Left ventricle myocardium inferior (tissue), 1 donor: Measurements from ENCODE around the gene DEPDC5. TPM values are rescaled to one million over a fixed set of nuclear protein-coding genes. Genes with fewer than 3 reads are reported as not detected.

Source experiments
- DNase-seq: peaks from one replicate; pipeline ENCODE4 v3.0.0-alpha.2; 2020
- H3K27ac ChIP-seq: fragments of 200-600 bp; replicated peaks from 2 replicates; pipeline ENCODE4 v1.8.0; 2021
- H3K27me3 ChIP-seq: fragments of 200-600 bp; 2 replicates; pipeline ENCODE4 v1.8.0; 2021; ENCODE audit warnings: low read depth
- H3K36me3 ChIP-seq: fragments of 200-600 bp; 2 replicates; pipeline ENCODE4 v1.8.0; 2021
- H3K4me1 ChIP-seq: fragments of 200-600 bp; 2 replicates; pipeline ENCODE4 v1.8.0; 2021
- H3K4me3 ChIP-seq: fragments of 200-600 bp; 2 replicates; pipeline ENCODE4 v1.8.0; 2021; ENCODE audit warnings: mild to moderate bottlenecking, moderate library complexity
- H3K9me3 ChIP-seq: fragments of 200-600 bp; replicated peaks from 2 replicates; pipeline ENCODE4 v1.8.0; 2021
- CTCF ChIP-seq: fragments of 200-600 bp; IDR thresholded peaks from 2 replicates; pipeline ENCODE4 v1.8.0; 2021; ENCODE audit warnings: antibody characterized with exemption, mild to moderate bottlenecking, borderline replicate concordance
- intact Hi-C: fragments of 100-400 bp; cut with micrococcal nuclease; formaldehyde crosslinking; loops from one replicate; pipeline ENCODE4 v1.11.0; 2022
- total RNA-seq: library from RNA; stranded (reverse); fragmentation: NEBNext Ultra II Directional; extraction: Animal tissue kit (Norgen Biotek cat#: 25700); gene quantifications from one replicate; pipeline ENCODE4 v1.2.1, GENCODE V29; 2021
- donor health status: DM: no; HTN: yes; CAD: no; lungs with severe emphysema.

The DEPDC5 gene
- total RNA-seq, 1 donor from 2014 or later = 11.4 TPM

- no peak overlapping the region for H3K27ac ChIP-seq
- H3K9me3 ChIP-seq = no peaks in the 10 kb centered on the region
- no peak for TF ChIP-seq CTCF
- H3K4me3 ChIP-seq = no peak overlapping the region
- H3K36me3 ChIP-seq = peaks cover 44% of the 10 kb centered on the region
- H3K4me1 ChIP-seq = no peaks in the 10 kb centered on the region
- no peak for DNase-seq
- intact Hi-C loops = no loop called here
- no peaks in the 10 kb centered on the region for H3K27me3 ChIP-seq
Observed at GRCh38 chr22:31899669-31900068, 145.8 kb downstream of the DEPDC5 start.

- intact Hi-C loops = no loop called here
Observed at GRCh38 chr22:31901388-31902137, 147.7 kb downstream of the DEPDC5 start.

GRCh38 chr22:31904651-31905050, 150.8 kb downstream of the DEPDC5 start:
- Histone ChIP-seq H3K4me3 (no peak overlapping the region), H3K9me3 (no peaks in the 10 kb centered on the region), H3K36me3 (peaks cover 35% of the 10 kb centered on the region), H3K27me3 (no peaks in the 10 kb centered on the region), H3K4me1 (no peaks in the 10 kb centered on the region), H3K27ac (no peak overlapping the region)
- DNase-seq = no peak
- no peak for TF ChIP-seq CTCF
- intact Hi-C loops = no loop called here

More at GRCh38 chr22:31901388-31902137, 147.7 kb downstream of the DEPDC5 start:
- H3K4me1 ChIP-seq = no peaks in the 10 kb centered on the region
- H3K9me3 ChIP-seq = no peaks in the 10 kb centered on the region
- H3K27ac ChIP-seq = no peak overlapping the region
- H3K4me3 ChIP-seq = no peak overlapping the region
- TF ChIP-seq CTCF = no peak
- DNase-seq = no peak
- H3K27me3 ChIP-seq = no peaks in the 10 kb centered on the region
- peaks cover 37% of the 10 kb centered on the region for H3K36me3 ChIP-seq

- no peaks in the 10 kb centered on the region for H3K27me3 ChIP-seq
- peaks cover 37% of the 10 kb centered on the region for H3K36me3 ChIP-seq
- intact Hi-C loops = no loop called here
- no peak overlapping the region for H3K27ac ChIP-seq
- no peaks in the 10 kb centered on the region for H3K4me1 ChIP-seq
- no peak overlapping the region for H3K4me3 ChIP-seq
- no peak for DNase-seq
- TF ChIP-seq CTCF = no peak
- H3K9me3 ChIP-seq = no peaks in the 10 kb centered on the region
Observed at GRCh38 chr22:31905356-31905755, 151.5 kb downstream of the DEPDC5 start.

GRCh38 chr22:31906086-31906485, 152.3 kb downstream of the DEPDC5 start:
- intact Hi-C loops = no loop called here
- Histone ChIP-seq H3K9me3 (no peaks in the 10 kb centered on the region), H3K36me3 (peaks cover 41% of the 10 kb centered on the region)

More at GRCh38 chr22:31906086-31906485, 152.3 kb downstream of the DEPDC5 start:
- no peak for DNase-seq
- H3K4me1 ChIP-seq = no peaks in the 10 kb centered on the region
- TF ChIP-seq CTCF = no peak
- no peak overlapping the region for H3K4me3 ChIP-seq
- no peak overlapping the region for H3K27ac ChIP-seq
- H3K27me3 ChIP-seq = no peaks in the 10 kb centered on the region
